CD4-positive, alpha-beta memory T cell (primary cell): Measurements from ENCODE around the gene BSCL2. TPM values are rescaled to one million over a fixed set of nuclear protein-coding genes. Genes with fewer than 3 reads are reported as not detected.

Source experiments
- CTCF ChIA-PET: fragments of 350-600 bp; sonication (Branson Sonifier 250); formaldehyde crosslinking; loops from one replicate; lab custom pipeline; 2021; ENCODE audit warnings: inconsistent platforms; ENCODE audit not compliant: partially characterized antibody; lab: Charles Lee
- POLR2A ChIA-PET: fragments of 350-600 bp; sonication (Branson Sonifier 250); formaldehyde crosslinking; loops from one replicate; lab custom pipeline; 2021; ENCODE audit not compliant: partially characterized antibody; lab: Charles Lee
- DNase-seq, 5 donors: peaks; one replicate each; pipeline versions ENCODE4 v3.0.0 to v3.0.0-alpha.2; 2020 to 2022; ENCODE audit warnings: mixed read lengths in 1 of 5
- H3K27ac ChIP-seq: one replicate; pipeline ENCODE4 v1.7.0; 2013; ENCODE audit warnings: low read depth, low read length
- H3K27me3 ChIP-seq: 2 replicates; pipeline ENCODE4 v1.7.0; 2013; ENCODE audit warnings: mild to moderate bottlenecking, low read length, moderate library complexity; ENCODE audit not compliant: insufficient read depth
- H3K36me3 ChIP-seq: 2 replicates; pipeline ENCODE4 v1.7.0; 2013; ENCODE audit warnings: mild to moderate bottlenecking, low read length, moderate library complexity; ENCODE audit not compliant: insufficient read depth
- H3K4me1 ChIP-seq: 2 replicates; pipeline ENCODE4 v1.7.0; 2013; ENCODE audit warnings: mild to moderate bottlenecking, low read length, moderate library complexity; ENCODE audit not compliant: insufficient read depth
- H3K4me3 ChIP-seq, 2 donors: one replicate each; pipeline ENCODE4 v1.7.0; 2013; ENCODE audit warnings: low read length in 2 of 2, mild to moderate bottlenecking in 1 of 2
- H3K9me3 ChIP-seq, 2 donors: one replicate each; pipeline ENCODE4 v1.7.0; 2013; ENCODE audit warnings: low read length in 2 of 2, control low read depth in 1 of 2; ENCODE audit not compliant: control insufficient read depth in 1 of 2
- H3K27ac Mint-ChIP-seq, 7 donors: one replicate each; pipeline ENCODE4 v1.8.0; 2020 to 2021; ENCODE audit warnings: mixed read lengths in 7 of 7, mild to moderate bottlenecking in 6 of 7, inconsistent platforms in 3 of 7, moderate library complexity in 3 of 7
- H3K27me3 Mint-ChIP-seq, 2 donors: one replicate each; pipeline ENCODE4 v1.8.0; 2020 to 2021; ENCODE audit warnings: mixed read lengths in 2 of 2
- H3K36me3 Mint-ChIP-seq, 2 donors: one replicate each; pipeline ENCODE4 v1.8.0; 2020 to 2021; ENCODE audit warnings: mixed read lengths in 2 of 2, inconsistent platforms in 1 of 2, mild to moderate bottlenecking in 1 of 2
- H3K4me1 Mint-ChIP-seq, 4 donors: one replicate each; pipeline ENCODE4 v1.8.0; 2020 to 2021; ENCODE audit warnings: mixed read lengths in 4 of 4, mild to moderate bottlenecking in 1 of 4
- H3K4me3 Mint-ChIP-seq, 8 donors: one replicate each; pipeline ENCODE4 v1.8.0; 2020 to 2021; ENCODE audit warnings: mixed read lengths in 8 of 8, mild to moderate bottlenecking in 7 of 8, moderate library complexity in 6 of 8, inconsistent platforms in 3 of 8
- H3K9me3 Mint-ChIP-seq, 8 donors: one replicate each; pipeline ENCODE4 v1.8.0; 2020 to 2021; ENCODE audit warnings: mixed read lengths in 8 of 8, mild to moderate bottlenecking in 5 of 8, inconsistent platforms in 3 of 8, moderate library complexity in 1 of 8
- intact Hi-C: fragments of 100-400 bp; cut with micrococcal nuclease; formaldehyde crosslinking; loops from one replicate; pipeline ENCODE4 v1.15.1; 2023
- polyA plus RNA-seq, 2 donors: library from polyadenylated mRNA; unstranded; fragments of 300-500 nt; fragmentation: Illumina TruSeq; gene quantifications; one replicate each; pipeline ENCODE4 v1.2.3, GENCODE V29; 2021
- total RNA-seq, 2 experiments: library from RNA; stranded (reverse); gene quantifications; one replicate each; pipeline ENCODE4 v1.2.3, GENCODE V29; 2021

The BSCL2 gene
- total and polyA plus RNA-seq, 4 experiments from 2014 or later = 34.5 to 51.7 (median 42.8) TPM

DNA sequence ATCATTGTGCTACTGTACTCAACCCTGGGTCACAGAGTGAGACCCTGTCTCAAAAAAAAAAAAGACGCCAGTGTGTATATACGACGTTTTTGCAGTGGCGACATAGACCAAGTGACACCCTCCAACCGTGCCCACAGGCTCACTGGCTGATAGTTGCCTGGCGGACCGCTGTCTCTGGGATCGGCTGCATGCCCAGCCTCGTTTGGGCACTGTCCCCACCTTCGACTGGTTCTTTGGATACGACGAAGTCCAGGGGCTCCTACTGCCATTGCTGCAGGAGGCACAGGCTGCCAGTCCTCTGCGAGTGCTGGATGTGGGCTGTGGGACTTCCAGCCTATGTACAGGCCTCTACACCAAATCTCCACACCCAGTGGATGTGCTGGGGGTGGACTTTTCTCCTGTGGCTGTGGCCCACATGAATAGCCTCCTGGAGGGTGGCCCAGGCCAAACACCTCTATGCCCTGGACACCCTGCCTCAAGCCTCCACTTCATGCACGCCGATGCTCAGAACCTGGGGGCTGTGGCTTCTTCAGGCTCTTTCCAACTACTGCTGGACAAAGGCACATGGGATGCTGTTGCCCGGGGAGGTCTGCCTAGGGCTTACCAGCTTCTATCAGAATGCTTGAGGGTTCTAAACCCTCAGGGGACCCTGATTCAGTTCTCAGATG lies 40.8 kb downstream of the BSCL2 start:
- H3K9me3 ChIP-seq = no peaks in the 10 kb centered on the region
- peak overlapping the region; percentile 88 to 97 for H3K4me3 ChIP-seq
- no peak for DNase-seq
- peaks cover 17 to 67% (median 40%) of the 10 kb centered on the region in 4 donors for H3K4me1 Mint-ChIP-seq
- peak overlapping the region; percentile 73 for H3K27ac ChIP-seq
- no peaks in the 10 kb centered on the region for H3K27me3 ChIP-seq
- intact Hi-C loops = no loop called here
- H3K4me3 Mint-ChIP-seq = peak overlapping the region; percentile 92 to 98 (median 96)
- POLR2A ChIA-PET = interaction anchor here (0.6 to 19.7 kb wide), 30 partner anchors 10 to 215 kb away, joined by 3 to 494 read pairs (median 19); partner anchors contain the start of genes B3GAT3, BSCL2, EEF1G and EML3
- no peaks in the 10 kb centered on the region for H3K27me3 Mint-ChIP-seq
- no peaks in the 10 kb centered on the region for H3K9me3 Mint-ChIP-seq
- peaks cover 53% of the 10 kb centered on the region for H3K4me1 ChIP-seq
- H3K27ac Mint-ChIP-seq = peak overlapping the region; percentile 82 to 98 (median 96)
- CTCF ChIA-PET = interaction anchor here (0.6 to 10.4 kb wide), 5 partner anchors 54 to 274 kb away, joined by 3 to 86 read pairs (median 6); partner anchors contain the start of genes EML3 and TUT1
- H3K36me3 ChIP-seq = peaks cover 15% of the 10 kb centered on the region
- peaks cover 8 to 41% of the 10 kb centered on the region in 2 donors for H3K36me3 Mint-ChIP-seq

DNA sequence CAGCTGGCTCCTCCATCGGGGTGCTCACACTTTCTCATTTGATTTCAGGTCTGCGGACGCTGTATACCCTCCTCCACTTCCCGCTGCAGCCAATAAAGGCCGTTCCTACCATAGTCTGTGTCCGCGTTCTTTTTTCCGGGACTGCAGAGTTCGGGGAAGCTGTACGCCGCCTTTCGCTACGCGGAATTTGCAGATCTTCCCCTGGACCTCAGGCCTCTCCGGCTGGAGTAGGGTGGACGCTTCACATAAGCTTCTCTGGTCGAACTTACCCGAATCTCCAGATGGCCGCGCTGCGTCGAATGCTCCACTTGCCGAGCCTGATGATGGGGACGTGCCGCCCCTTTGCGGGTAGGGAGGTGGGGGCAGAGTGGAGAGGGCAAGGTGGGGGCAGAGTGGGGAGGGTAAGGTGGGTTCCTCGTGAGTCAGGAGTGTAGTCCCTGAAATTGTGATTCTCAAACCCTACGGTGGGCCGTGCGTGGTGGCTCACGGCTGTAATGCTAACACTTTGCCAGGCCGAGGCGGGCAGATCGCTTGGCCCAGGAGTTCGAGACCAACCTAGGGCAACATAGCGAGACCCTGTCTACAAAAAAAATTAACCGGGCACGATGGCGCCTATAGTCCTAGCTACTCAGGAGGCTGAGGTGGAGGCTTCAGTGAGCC lies 41.5 kb downstream of the BSCL2 start:
- Histone ChIP-seq H3K27me3 (no peaks in the 10 kb centered on the region), H3K4me1 (peaks cover 48% of the 10 kb centered on the region), H3K36me3 (peaks cover 15% of the 10 kb centered on the region), H3K27ac (peak overlapping the region; percentile 73), H3K4me3 (peak overlapping the region; percentile 88 to 97), H3K9me3 (no peaks in the 10 kb centered on the region)
- intact Hi-C loops = loop anchor here (1.0 to 2.0 kb wide), 9 partner anchors 12 to 92 kb away; partner anchors contain the start of genes EEF1G, EML3, GANAB and INTS5
- H3K9me3 Mint-ChIP-seq = no peaks in the 10 kb centered on the region
- ChIA-PET POLR2A (interaction anchor here (0.6 to 19.7 kb wide), 57 partner anchors 10 to 1652 kb away, joined by 3 to 494 read pairs (median 7); partner anchors contain the start of genes B3GAT3, BSCL2, EEF1G and EML3), CTCF (interaction anchor here (0.9 to 10.4 kb wide), 20 partner anchors 7 to 273 kb away, joined by 3 to 86 read pairs (median 4); partner anchors contain the start of genes B3GAT3, HNRNPUL2, INTS5 and LBHD1)
- no peaks in the 10 kb centered on the region for H3K27me3 Mint-ChIP-seq
- peak overlapping the region; percentile 95 to 98 (median 96) for H3K27ac Mint-ChIP-seq
- peak; percentile 54 to 84 (median 58) for DNase-seq
- peak overlapping the region; percentile 92 to 98 (median 96) for H3K4me3 Mint-ChIP-seq
- peaks cover 15 to 61% (median 35%) of the 10 kb centered on the region in 4 donors for H3K4me1 Mint-ChIP-seq
- peaks cover 8 to 38% of the 10 kb centered on the region in 2 donors for H3K36me3 Mint-ChIP-seq

DNA sequence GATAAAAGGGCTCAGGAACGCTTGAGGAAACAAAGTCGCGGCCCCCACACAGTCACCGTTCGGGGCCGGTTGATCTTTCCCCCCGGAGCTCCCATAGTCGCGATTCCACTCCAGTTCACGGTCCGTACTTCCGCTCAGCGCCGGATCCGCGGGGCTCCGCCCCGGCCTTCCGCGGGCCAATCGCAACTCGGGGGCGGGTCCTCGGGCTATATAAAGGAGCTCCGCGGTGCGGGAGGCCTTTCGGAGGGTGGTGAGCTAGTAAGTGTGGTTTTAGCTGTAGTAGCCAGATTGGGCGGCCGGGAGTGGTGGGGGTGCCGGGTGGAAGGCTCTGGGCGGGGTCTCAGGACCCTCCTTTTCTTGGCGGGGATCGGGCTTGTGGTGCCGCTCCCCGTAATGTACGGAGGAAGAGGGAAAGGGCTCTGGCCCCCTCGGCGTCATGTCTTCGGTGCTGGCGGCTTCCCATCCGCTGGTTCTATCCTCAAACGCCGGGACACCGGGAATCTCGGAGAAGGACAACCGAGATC lies 42.1 kb downstream of the BSCL2 start, which contains the start of the genes C11orf98 and CSKMT:
TSS of gene C11orf98 (minus strand) at position 136 of the 524 bp plus-strand sequence. CDS start at position 95, 41 bp downstream.
TSS of gene CSKMT (plus strand) at position 238 of the 524 bp plus-strand sequence. CDS start 568 bp downstream, outside the sequence.
- H3K27ac Mint-ChIP-seq = peak within 1 kb of the TSS; percentile 95 to 98 (median 96)
- H3K36me3 Mint-ChIP-seq = peaks cover 8 to 38% of the 10 kb centered on the region in 2 donors
- H3K4me3 ChIP-seq = peak within 1 kb of the TSS; percentile 88 to 97
- H3K27me3 ChIP-seq = no peaks in the 10 kb centered on the region
- H3K9me3 ChIP-seq = no peaks in the 10 kb centered on the region
- ChIA-PET POLR2A (interaction anchor here (0.6 to 19.7 kb wide), 62 partner anchors 9 to 1653 kb away, joined by 3 to 494 read pairs (median 6); partner anchors contain the start of genes AHNAK, B3GAT3, BSCL2 and EEF1G), CTCF (interaction anchor here (0.8 to 10.4 kb wide), 26 partner anchors 8 to 272 kb away, joined by 3 to 86 read pairs (median 4); partner anchors contain the start of genes B3GAT3, HNRNPUL2, INTS5 and LBHD1)
- DNase-seq = peak; percentile 94 to 96 (median 95)
- H3K27me3 Mint-ChIP-seq = no peaks in the 10 kb centered on the region
- peaks cover 42% of the 10 kb centered on the region for H3K4me1 ChIP-seq
- peak within 1 kb of the TSS; percentile 92 to 98 (median 96) for H3K4me3 Mint-ChIP-seq
- H3K9me3 Mint-ChIP-seq = no peaks in the 10 kb centered on the region
- H3K4me1 Mint-ChIP-seq = peaks cover 15 to 55% (median 31%) of the 10 kb centered on the region in 4 donors
- H3K36me3 ChIP-seq = peaks cover 15% of the 10 kb centered on the region
- intact Hi-C loops = loop anchor here (1.0 to 2.0 kb wide), 9 partner anchors 12 to 92 kb away; partner anchors contain the start of genes EEF1G, EML3, GANAB and INTS5
- H3K27ac ChIP-seq = peak within 1 kb of the TSS; percentile 73

DNA sequence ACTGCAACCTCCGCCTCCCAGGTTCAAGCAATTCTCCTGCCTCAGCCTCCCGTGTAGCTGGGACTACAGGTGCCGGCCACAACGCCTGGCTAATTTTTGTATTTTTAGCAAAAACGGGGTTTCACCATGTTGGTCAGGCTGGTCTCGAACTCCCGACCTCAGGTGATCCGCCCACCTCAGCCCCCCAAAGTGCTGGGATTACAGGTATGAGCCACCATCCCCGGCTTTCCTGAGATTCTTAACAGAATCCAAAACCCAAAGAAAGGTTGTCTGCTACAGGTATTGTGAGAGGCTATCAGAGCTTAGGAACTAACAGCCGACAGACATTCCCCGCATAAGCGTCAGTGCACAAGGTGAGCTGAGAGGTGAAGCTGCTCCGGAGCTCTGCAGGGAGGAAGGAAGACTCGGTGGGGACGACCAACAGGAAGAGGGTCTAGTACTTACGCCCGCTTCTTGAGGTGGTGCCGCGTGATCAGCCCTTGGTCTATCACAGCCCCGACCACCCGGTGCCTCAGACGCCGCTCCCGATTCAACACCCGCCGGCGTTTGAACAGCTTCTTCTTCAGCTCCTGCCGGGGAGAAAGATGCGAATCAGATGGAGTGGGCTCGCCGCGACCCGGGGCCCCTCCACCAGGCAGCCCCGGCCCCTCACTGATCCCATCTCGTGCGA lies 42.7 kb downstream of the BSCL2 start:
- peak overlapping the region; percentile 92 to 98 (median 96) for H3K4me3 Mint-ChIP-seq
- Histone ChIP-seq H3K9me3 (no peaks in the 10 kb centered on the region), H3K4me1 (peaks cover 36% of the 10 kb centered on the region), H3K27ac (peak overlapping the region; percentile 73), H3K27me3 (no peaks in the 10 kb centered on the region), H3K36me3 (peaks cover 15% of the 10 kb centered on the region), H3K4me3 (peak overlapping the region; percentile 88 to 97)
- peaks cover 8 to 37% of the 10 kb centered on the region in 2 donors for H3K36me3 Mint-ChIP-seq
- H3K4me1 Mint-ChIP-seq = peaks cover 15 to 49% (median 28%) of the 10 kb centered on the region in 4 donors
- peak overlapping the region; percentile 95 to 98 (median 96) for H3K27ac Mint-ChIP-seq
- ChIA-PET CTCF (interaction anchor here (0.6 to 10.4 kb wide), 24 partner anchors 8 to 197 kb away, joined by 3 to 86 read pairs (median 4); partner anchors contain the start of genes B3GAT3, HNRNPUL2, INTS5 and LBHD1), POLR2A (interaction anchor here (0.6 to 19.7 kb wide), 58 partner anchors 8 to 1653 kb away, joined by 3 to 494 read pairs (median 7); partner anchors contain the start of genes AHNAK, B3GAT3, BSCL2 and EEF1G)
- no peaks in the 10 kb centered on the region for H3K27me3 Mint-ChIP-seq
- no peaks in the 10 kb centered on the region for H3K9me3 Mint-ChIP-seq
- intact Hi-C loops = loop anchor here (1.0 to 2.0 kb wide), 9 partner anchors 11 to 91 kb away; partner anchors contain the start of genes EEF1G, EML3, GANAB and INTS5
- peak in 1 of 5 donors; percentile 74 for DNase-seq

DNA sequence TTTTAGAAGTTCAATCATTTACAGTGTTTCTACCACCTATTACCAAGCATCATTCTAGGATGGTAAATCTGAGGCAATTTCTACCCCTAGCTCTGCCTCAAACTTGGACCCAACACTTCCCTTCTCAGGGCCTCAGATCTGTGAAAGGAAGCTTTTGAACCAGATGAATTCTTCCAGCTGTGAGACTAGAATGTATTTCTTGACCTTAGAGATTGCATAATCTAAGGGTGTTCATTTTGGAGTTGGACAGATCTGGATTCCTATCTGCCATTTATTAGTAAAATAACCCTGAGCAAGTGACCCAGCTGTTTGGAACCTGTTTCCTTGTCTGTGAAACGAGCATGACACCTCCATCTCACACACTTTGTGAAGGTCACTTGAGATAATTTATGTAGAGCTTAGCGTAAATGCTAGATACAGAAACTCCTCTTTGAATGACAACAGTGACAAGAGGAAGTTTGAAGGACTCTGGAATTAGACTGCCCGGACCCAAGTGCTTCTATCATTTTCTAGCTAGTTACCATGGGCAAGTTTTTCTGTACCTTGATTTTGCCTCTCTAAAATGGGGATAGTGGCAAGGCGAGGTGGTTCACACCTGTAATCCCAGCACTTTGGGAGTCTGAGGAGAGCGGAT lies 50.3 kb downstream of the BSCL2 start:
- peaks cover 0 to 6% (median 0%) of the 10 kb centered on the region in 8 donors for H3K9me3 Mint-ChIP-seq
- H3K4me1 Mint-ChIP-seq = peaks cover 7 to 18% (median 12%) of the 10 kb centered on the region in 4 donors
- POLR2A ChIA-PET = interaction anchor here (0.8 to 4.5 kb wide), 6 partner anchors 9 to 199 kb away, joined by 3 to 65 read pairs (median 5); partner anchors contain the start of genes B3GAT3, C11orf98, CSKMT and GANAB
- H3K9me3 ChIP-seq = no peaks in the 10 kb centered on the region
- DNase-seq = no peak
- no peak overlapping the region for H3K4me3 ChIP-seq
- CTCF ChIA-PET = interaction anchor here (1.1 kb wide), 1 partner anchor 9 kb away, joined by 3 read pairs; no protein-coding TSS in a partner anchor
- no peaks in the 10 kb centered on the region for H3K27me3 ChIP-seq
- H3K36me3 Mint-ChIP-seq = peaks cover 0 to 11% of the 10 kb centered on the region in 2 donors
- H3K27me3 Mint-ChIP-seq = no peaks in the 10 kb centered on the region
- H3K4me3 Mint-ChIP-seq = peak overlapping the region in 1 of 8 donors; percentile 20
- H3K27ac ChIP-seq = no peak overlapping the region
- H3K36me3 ChIP-seq = no peaks in the 10 kb centered on the region
- intact Hi-C loops = no loop called here
- H3K4me1 ChIP-seq = peaks cover 8% of the 10 kb centered on the region
- H3K27ac Mint-ChIP-seq = peak overlapping the region in 1 of 7 donors; percentile 80
